WERI-Rb-1 (cell line): ENCODE results near the gene SOBP.

ENCODE experiments used
- DNase-seq: peaks from one replicate; pipeline ENCODE4 v3.0.0-alpha.2; 2020
- H3K27ac ChIP-seq: fragments of 250-450 bp; sonication (Bioruptor Pico); 2 replicates; pipeline ENCODE4 v1.5.1; 2020; ENCODE audit warnings: mild to moderate bottlenecking, moderate library complexity
- H3K27me3 ChIP-seq: fragments of 250-450 bp; sonication (Bioruptor Pico); 2 replicates; pipeline ENCODE4 v1.5.1; 2021; ENCODE audit warnings: mild to moderate bottlenecking, low read depth, moderate library complexity; ENCODE audit not compliant: insufficient read depth, severe bottlenecking
- H3K36me3 ChIP-seq: fragments of 250-450 bp; sonication (Bioruptor Pico); 2 replicates; pipeline ENCODE4 v1.5.1; 2020; ENCODE audit warnings: mild to moderate bottlenecking, moderate library complexity
- H3K4me3 ChIP-seq: 2 replicates; pipeline ENCODE4 v1.5.1; 2011; ENCODE audit warnings: low read depth, mild to moderate bottlenecking, control low read depth, low read length
- H3K9me3 ChIP-seq: fragments of 250-450 bp; sonication (Bioruptor Pico); 2 replicates; pipeline ENCODE4 v1.5.1; 2021; ENCODE audit warnings: mild to moderate bottlenecking, moderate library complexity; ENCODE audit not compliant: severe bottlenecking
- CTCF ChIP-seq: IDR thresholded peaks from 2 replicates; pipeline ENCODE4 v1.5.1; 2011; ENCODE audit warnings: low read depth, mild to moderate bottlenecking, control low read depth, inconsistent platforms, low read length

The SOBP gene

GRCh38 chr6:107540465-107540857 is 50.5 kb downstream of the SOBP start:
- Histone ChIP-seq H3K27ac (no peak overlapping the region), H3K27me3 (no peaks in the 10 kb centered on the region), H3K4me3 (no peak overlapping the region), H3K36me3 (no peaks in the 10 kb centered on the region), H3K9me3 (no peaks in the 10 kb centered on the region)
- DNase-seq, result no peak
- no peak for TF ChIP-seq CTCF

GRCh38 chr6:107542192-107542668 is 52.3 kb downstream of the SOBP start:
- no peak overlapping the region for H3K4me3 ChIP-seq
- DNase-seq, result no peak
- no peaks in the 10 kb centered on the region for H3K27me3 ChIP-seq
- no peak for TF ChIP-seq CTCF
- H3K27ac ChIP-seq, result no peak overlapping the region
- H3K36me3 ChIP-seq, result no peaks in the 10 kb centered on the region
- H3K9me3 ChIP-seq, result no peaks in the 10 kb centered on the region

GRCh38 chr6:107543088-107543487 is 53.2 kb downstream of the SOBP start:
- no peak overlapping the region for H3K27ac ChIP-seq
- no peaks in the 10 kb centered on the region for H3K9me3 ChIP-seq
- DNase-seq, result no peak
- TF ChIP-seq CTCF, result no peak
- H3K27me3 ChIP-seq, result no peaks in the 10 kb centered on the region
- H3K36me3 ChIP-seq, result no peaks in the 10 kb centered on the region
- H3K4me3 ChIP-seq, result no peak overlapping the region

GRCh38 chr6:107543567-107543966 is 53.6 kb downstream of the SOBP start:
- TF ChIP-seq CTCF, result no peak
- no peak overlapping the region for H3K27ac ChIP-seq

GRCh38 chr6:107545763-107546162 is 55.8 kb downstream of the SOBP start:
- Histone ChIP-seq H3K27me3 (no peaks in the 10 kb centered on the region), H3K27ac (no peak overlapping the region), H3K4me3 (no peak overlapping the region), H3K36me3 (no peaks in the 10 kb centered on the region), H3K9me3 (no peaks in the 10 kb centered on the region)
- no peak for DNase-seq
- no peak for TF ChIP-seq CTCF

More at GRCh38 chr6:107543567-107543966, 53.6 kb downstream of the SOBP start:
- Histone ChIP-seq H3K4me3 (no peak overlapping the region), H3K36me3 (no peaks in the 10 kb centered on the region), H3K27me3 (no peaks in the 10 kb centered on the region), H3K9me3 (no peaks in the 10 kb centered on the region)
- no peak for DNase-seq

GRCh38 chr6:107546691-107547450 is 57.0 kb downstream of the SOBP start:
- DNase-seq, result no peak
- no peak for TF ChIP-seq CTCF
- H3K9me3 ChIP-seq, result no peaks in the 10 kb centered on the region

More at GRCh38 chr6:107546691-107547450, 57.0 kb downstream of the SOBP start:
- H3K27ac ChIP-seq, result no peak overlapping the region
- no peak overlapping the region for H3K4me3 ChIP-seq
- H3K27me3 ChIP-seq, result no peaks in the 10 kb centered on the region
- H3K36me3 ChIP-seq, result no peaks in the 10 kb centered on the region
